D341Med (cell line): ENCODE results near the gene DNASE1L2.

Source experiments
- DNase-seq: peaks from one replicate; pipeline ENCODE4 v3.0.0; 2012; ENCODE audit warnings: low spot score

The DNASE1L2 gene

DNA sequence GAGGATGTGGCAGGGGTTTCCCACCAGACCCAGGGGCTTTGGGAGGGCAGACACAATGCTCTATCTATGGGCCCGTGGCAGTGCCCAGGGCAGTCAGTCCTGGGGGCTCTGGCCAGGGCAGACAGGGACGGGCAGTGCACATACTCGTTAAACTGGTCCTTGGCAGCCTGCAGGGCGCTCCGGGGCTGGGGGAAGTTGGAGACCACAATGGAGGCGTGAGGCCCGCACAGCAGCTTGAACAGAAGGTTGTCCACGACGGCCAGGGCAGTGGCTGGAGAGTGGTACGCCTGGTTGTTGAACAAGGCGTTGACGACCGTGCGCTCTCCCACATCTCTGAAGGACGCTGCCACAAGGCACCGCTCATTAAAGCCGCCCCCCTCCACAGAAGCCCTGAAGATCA lies 50.3 kb downstream of the DNASE1L2 start:
- no peak for DNase-seq

DNA sequence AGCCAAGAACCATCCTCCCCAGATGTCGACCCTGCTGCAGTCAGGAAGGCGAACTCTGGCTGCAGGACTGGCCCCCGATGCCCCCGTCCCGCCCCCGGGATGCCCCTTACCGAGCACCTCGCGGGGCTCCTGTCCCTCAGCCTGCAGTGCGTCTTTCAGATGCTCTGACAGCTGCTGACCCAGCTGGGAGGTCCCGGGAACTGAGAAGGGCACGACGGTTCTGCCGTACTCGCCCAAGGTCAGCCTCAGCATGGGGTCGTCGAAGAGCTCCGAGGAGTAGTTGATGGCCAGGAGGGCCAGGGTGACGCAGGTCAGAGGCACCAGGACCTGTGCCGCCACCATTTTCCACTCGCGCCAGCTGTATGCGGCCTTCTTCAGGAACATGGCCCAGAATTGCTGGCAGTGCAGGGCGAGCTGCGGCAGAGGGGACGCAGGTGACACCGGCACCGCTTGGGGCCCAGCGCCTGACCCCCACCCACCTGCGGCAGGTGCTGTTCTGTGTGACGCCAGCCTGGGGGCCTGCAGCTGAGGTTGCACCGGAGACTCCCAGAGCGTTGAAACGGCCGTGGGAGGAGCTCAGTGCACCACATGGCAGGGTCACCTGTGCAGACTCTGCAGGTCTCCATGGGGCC lies 51.8 kb downstream of the DNASE1L2 start:
- no peak for DNase-seq
